ENCODE data around the gene LSM3. TPM values are rescaled to one million over a fixed set of nuclear protein-coding genes. Genes with fewer than 3 reads are reported as not detected.

Gene LSM3
- total RNA-seq, 2 donors from 2014 or later = 15.0 to 15.4 TPM

DNA sequence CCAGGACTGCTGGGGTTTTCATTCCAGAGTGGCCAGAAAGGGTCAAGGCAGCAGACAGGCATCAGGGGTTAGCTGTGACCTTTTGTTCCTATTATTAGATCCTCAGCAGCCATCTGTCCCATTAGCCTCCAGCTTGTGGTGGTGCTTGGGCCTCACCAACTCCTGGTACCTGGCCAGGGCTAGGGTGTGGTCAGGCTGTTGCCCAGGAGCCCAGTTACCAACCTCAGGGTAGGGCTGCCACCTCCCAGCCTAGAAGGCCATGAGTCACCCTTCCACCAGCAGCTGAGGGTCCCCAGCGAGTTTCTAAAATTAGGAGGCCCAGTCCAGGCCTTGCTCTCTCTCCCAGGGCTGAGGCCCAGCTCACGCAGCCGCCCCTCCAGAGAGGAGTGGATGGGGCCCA is 41.6 kb upstream of the LSM3 start:
- Histone ChIP-seq H3K4me3 (no peak overlapping the region), H3K27me3 (no peaks in the 10 kb centered on the region), H3K36me3 (peaks cover 83% of the 10 kb centered on the region), H3K27ac (peak overlapping the region; percentile 9 to 81), H3K4me1 (peaks cover 0 to 41% of the 10 kb centered on the region in 2 donors), H3K9me3 (no peaks in the 10 kb centered on the region)
- DNase-seq (ENCODE audit: low spot score) = no peak
- no peak for TF ChIP-seq CTCF (IDR thresholded peaks at IDR 0.05)

DNA sequence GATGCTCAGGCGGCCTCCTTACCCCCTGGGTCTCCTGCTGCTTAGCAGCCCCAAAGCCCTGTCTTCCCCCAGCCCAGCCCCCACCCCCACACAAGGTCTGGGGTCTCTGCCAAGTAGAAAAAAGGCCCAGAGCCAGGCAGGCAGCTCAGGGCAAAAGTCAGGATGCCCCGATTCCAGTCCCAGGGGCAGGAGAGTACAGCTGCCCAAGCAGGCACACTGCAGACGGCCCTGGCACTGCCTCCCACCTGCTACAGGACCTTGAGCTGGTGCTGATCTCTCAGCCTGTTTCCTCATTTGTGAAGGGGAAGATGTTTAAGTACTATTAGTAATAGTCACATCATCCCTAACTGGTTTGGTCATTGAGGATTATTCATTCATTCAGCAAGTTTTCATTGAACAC is 41.2 kb upstream of the LSM3 start:
- Histone ChIP-seq H3K4me1 (peaks cover 0 to 45% of the 10 kb centered on the region in 2 donors), H3K27me3 (no peaks in the 10 kb centered on the region), H3K9me3 (no peaks in the 10 kb centered on the region), H3K27ac (peak overlapping the region; percentile 9 to 81), H3K4me3 (no peak overlapping the region), H3K36me3 (peaks cover 83% of the 10 kb centered on the region)
- DNase-seq (ENCODE audit: low spot score) = no peak
- no peak for TF ChIP-seq CTCF (IDR thresholded peaks at IDR 0.05)

DNA sequence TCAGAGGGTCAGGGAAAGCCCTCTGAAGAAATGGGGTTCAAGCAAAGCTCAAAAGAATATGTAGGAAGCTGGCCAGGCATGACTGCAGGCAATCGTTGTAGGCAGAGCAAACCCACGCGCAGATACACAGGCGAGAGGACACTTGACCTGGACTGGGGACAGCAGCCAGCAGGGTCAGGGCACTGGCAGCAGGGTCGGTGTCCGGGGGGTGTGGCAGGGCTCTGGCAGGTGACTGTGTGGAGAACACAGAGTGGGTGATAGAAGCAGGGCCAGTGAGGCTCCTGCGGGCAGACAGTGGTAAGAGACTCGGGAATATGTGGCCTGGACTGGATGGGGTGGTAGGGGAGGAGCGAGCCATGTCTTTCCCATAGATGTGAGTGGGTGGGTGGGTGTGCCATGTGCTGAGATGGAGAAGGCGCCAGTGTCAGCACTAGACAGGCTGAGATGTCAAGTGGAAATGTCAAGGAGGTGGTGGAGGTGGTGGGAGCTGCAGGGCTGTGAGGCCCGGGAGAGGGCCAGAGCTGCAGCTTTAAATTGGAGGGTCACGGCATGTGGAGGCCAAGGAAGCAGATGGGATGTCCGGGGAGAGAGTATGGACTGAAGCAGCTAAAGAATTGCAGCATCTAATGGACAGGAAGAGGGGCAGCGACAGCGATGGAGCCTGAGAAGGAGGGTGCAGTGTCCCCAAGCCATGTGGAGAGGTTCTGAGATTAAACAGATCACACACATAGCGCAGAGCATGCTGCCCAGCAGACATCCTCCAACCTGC is 40.3 kb upstream of the LSM3 start:
- Histone ChIP-seq H3K4me1 (peaks cover 0 to 54% of the 10 kb centered on the region in 2 donors), H3K27me3 (no peaks in the 10 kb centered on the region), H3K27ac (peak overlapping the region; percentile 19 to 81), H3K4me3 (no peak overlapping the region), H3K36me3 (peaks cover 77% of the 10 kb centered on the region), H3K9me3 (no peaks in the 10 kb centered on the region)
- no peak for DNase-seq (ENCODE audit: low spot score)
- no peak for TF ChIP-seq CTCF (IDR thresholded peaks at IDR 0.05)

DNA sequence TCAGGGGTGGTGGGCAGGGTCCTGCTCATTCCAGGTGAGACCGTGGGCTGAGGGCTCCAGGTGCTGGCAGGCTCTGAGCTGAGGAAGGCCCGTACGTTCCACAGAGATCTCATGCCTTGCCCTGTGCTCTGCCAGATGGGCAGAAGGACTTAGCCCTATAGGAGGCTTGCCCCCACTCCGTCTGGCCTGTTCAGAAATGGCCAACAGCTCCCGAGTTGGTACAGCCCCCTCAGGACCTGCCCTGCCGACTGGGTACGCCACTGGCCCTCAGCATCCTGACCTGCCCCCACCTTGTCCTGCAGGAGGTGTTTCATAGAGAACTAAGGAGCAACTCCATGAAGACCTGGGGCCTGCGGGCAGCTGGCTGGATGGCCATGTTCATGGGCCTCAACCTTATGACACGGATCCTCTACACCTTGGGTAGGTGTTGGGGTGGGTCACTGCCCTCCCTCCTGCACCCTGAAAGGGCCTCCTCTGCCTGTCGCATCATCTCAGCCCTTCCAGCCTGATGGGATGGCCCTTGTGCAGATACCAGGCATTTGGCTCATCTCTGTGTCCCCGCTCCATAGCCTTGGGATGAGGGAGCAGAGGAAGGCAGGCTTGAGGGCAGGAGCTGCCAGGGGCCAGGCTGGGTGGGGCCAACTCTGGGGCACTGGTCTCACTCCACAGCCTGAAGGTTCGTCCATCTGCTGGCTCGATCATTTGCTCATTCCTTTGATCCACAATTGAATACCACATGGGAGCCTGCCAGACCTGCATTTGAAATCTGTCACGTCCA is 39.5 kb upstream of the LSM3 start:
- Histone ChIP-seq H3K9me3 (no peaks in the 10 kb centered on the region), H3K36me3 (peaks cover 69% of the 10 kb centered on the region), H3K4me1 (peaks cover 0 to 61% of the 10 kb centered on the region in 2 donors), H3K27me3 (no peaks in the 10 kb centered on the region), H3K4me3 (no peak overlapping the region), H3K27ac (no peak overlapping the region)
- no peak for TF ChIP-seq CTCF (IDR thresholded peaks at IDR 0.05)
- DNase-seq (ENCODE audit: low spot score) = no peak

- peaks cover 62% of the 10 kb centered on the region for H3K36me3 ChIP-seq
Measured at GRCh38 chr3:14139771-14140170, 38.8 kb upstream of the LSM3 start.

More at GRCh38 chr3:14139771-14140170, 38.8 kb upstream of the LSM3 start:
- H3K27me3 ChIP-seq = no peaks in the 10 kb centered on the region
- peaks cover 0 to 67% of the 10 kb centered on the region in 2 donors for H3K4me1 ChIP-seq
- no peak for TF ChIP-seq CTCF (IDR thresholded peaks at IDR 0.05)
- no peak overlapping the region for H3K27ac ChIP-seq
- DNase-seq (ENCODE audit: low spot score) = no peak
- no peak overlapping the region for H3K4me3 ChIP-seq
- no peaks in the 10 kb centered on the region for H3K9me3 ChIP-seq

All from right atrium auricular region (tissue), 2 donors.